ENCODE data around the gene CACNA1I. TPM values are rescaled to one million over a fixed set of nuclear protein-coding genes. Genes with fewer than 3 reads are reported as not detected.

Gene CACNA1I
- total and polyA plus RNA-seq, 2 of the 8 experiments (the other 6 are each of a cell fraction or from before 2014, with no cell fraction given) = 0.77 to 1.2 TPM

- CTCF ChIA-PET (ENCODE audit: partially characterized antibody) = interaction anchor here (1.1 to 1.5 kb wide), 2 partner anchors 53 to 111 kb away, joined by 3 read pairs; no protein-coding TSS in a partner anchor
- Histone ChIP-seq H4K5ac (ENCODE audit: insufficient read length, low read depth, low read length) (no peak overlapping the region), H4K91ac (replicated peaks; ENCODE audit: insufficient read length, low read length) (no peak overlapping the region), H2AK5ac (ENCODE audit: low read depth, low read length) (no peak overlapping the region), H4K20me1 (replicated peaks in 1 of 2; ENCODE audit: control insufficient read depth in 1 of 2, insufficient read depth in 2 of 2, low read length in 2 of 2) (no peaks in the 10 kb centered on the region), H3K23me2 (ENCODE audit: low read depth, low read length) (no peaks in the 10 kb centered on the region; the same call in 1 of the 2 replicates), H3K27ac (ENCODE audit: low read depth, low read length) (no peak overlapping the region), H3K27me3 (replicated peaks in 1 of 4; ENCODE audit: control insufficient read depth in 3 of 4, extremely low read depth in 1 of 4, insufficient read depth in 3 of 4, low read length in 3 of 4) (peaks cover 0 to 6% (median under 1%) of the 10 kb centered on the region in 4 experiments; a peak in 4 of 7 replicates), H3K4me3 (ENCODE audit: extremely low read depth in 1 of 4, insufficient read depth in 2 of 4, low read depth in 3 of 4, low read length in 4 of 4) (no peak overlapping the region), H3K79me1 (ENCODE audit: low read depth, low read length) (no peaks in the 10 kb centered on the region), H2BK12ac (ENCODE audit: low read depth, low read length) (no peak overlapping the region), H3K4ac (replicated peaks; ENCODE audit: insufficient read length, low read depth, low read length) (no peak overlapping the region), H4K8ac (ENCODE audit: extremely low read depth, insufficient read depth, low read length) (no peak overlapping the region), H2BK20ac (ENCODE audit: low read length) (no peak overlapping the region), H3K4me1 (replicated peaks in 1 of 4; ENCODE audit: control insufficient read depth in 3 of 4, insufficient read depth in 4 of 4, low read length in 3 of 4) (no peaks in the 10 kb centered on the region; a peak in 2 of 7 replicates), H2AFZ (ENCODE audit: low read length) (no peak overlapping the region), H3K9me3 (ENCODE audit: insufficient read depth in 2 of 2, low read depth in 1 of 2, low read length in 1 of 2) (peaks cover 0 to 5% of the 10 kb centered on the region in 2 experiments; a peak in 1 of 4 replicates), H3K4me2 (ENCODE audit: insufficient read depth in 1 of 2, low read depth in 2 of 2, low read length in 2 of 2) (no peak overlapping the region), H2BK5ac (ENCODE audit: low read depth, low read length) (no peak overlapping the region), H3K56ac (replicated peaks; ENCODE audit: insufficient read length, low read depth, low read length) (no peak overlapping the region), H3K79me2 (ENCODE audit: control insufficient read depth in 1 of 2, insufficient read depth in 2 of 2, low read length in 2 of 2) (no peaks in the 10 kb centered on the region), H2BK15ac (ENCODE audit: low read length) (no peak overlapping the region), H3K18ac (ENCODE audit: extremely low read depth, low read length) (no peak overlapping the region), H3K36me3 (ENCODE audit: control insufficient read depth in 2 of 4, insufficient read depth in 4 of 4, low read length in 3 of 4) (no peaks in the 10 kb centered on the region), H3K9ac (replicated peaks in 1 of 4; ENCODE audit: extremely low read depth in 1 of 4, low read depth in 3 of 4, low read length in 3 of 4) (no peak overlapping the region), H3K14ac (ENCODE audit: insufficient read length) (no peak overlapping the region), H2BK120ac (replicated peaks; ENCODE audit: low read depth, low read length) (no peak overlapping the region), H3K23ac (ENCODE audit: insufficient read length) (no peak overlapping the region)
- no peak for TF ChIP-seq BRCA1 (IDR thresholded peaks at IDR 0.05; ENCODE audit: low read depth, low read length)
- no peak for TF ChIP-seq NANOG (IDR thresholded peaks at IDR 0.05; ENCODE audit: insufficient read depth, low read depth, low read length, poor library complexity, severe bottlenecking)
- TF ChIP-seq KDM1A (IDR thresholded peaks at IDR 0.05; ENCODE audit: borderline replicate concordance, low read length) = peak; percentile 73; the same call in 1 of the 2 replicates
- WGBS, 2 experiments (ENCODE audit: extremely low coverage in 1 of 2, insufficient coverage in 1 of 2, insufficient read length in 1 of 2, insufficient replicate concordance in 2 of 2, low coverage in 1 of 2, low lambda C conversion rate in 2 of 2, missing lambda C conversion rate in 1 of 2) = 78% methylated on average over 3 of the region's 3 CpGs; no CpG with 5 or more reads in 1 of the 2 experiments
- DNase-seq (ENCODE audit: low read depth in 1 of 2, low spot score in 2 of 2) (no peak), FAIRE-seq (no peak)
- POLR2A ChIA-PET (ENCODE audit: partially characterized antibody) = no interaction called here
Measured at GRCh38 chr22:39603345-39603744, 32.8 kb downstream of the CACNA1I start.
